SK-N-SH (cell line): Measurements from ENCODE around the gene GADL1. TPM values are rescaled to one million over a fixed set of nuclear protein-coding genes. Genes with fewer than 3 reads are reported as not detected.

Source experiments
- CTCF ChIA-PET: fragments of 300-600, 350-600 bp; formaldehyde crosslinking; extraction: SDS; loops from one replicate; lab custom pipeline; 2021; lab: Yijun Ruan, JAX
- POLR2A ChIA-PET: fragments of 350-600 bp; sonication (Branson Sonifier 250); formaldehyde crosslinking; extraction: SDS; loops from one replicate; lab custom pipeline; 2020; ENCODE audit warnings: antibody characterized with exemption, inconsistent platforms; lab: Yijun Ruan, JAX
- DNase-seq: peaks from one replicate; pipeline ENCODE4 v3.0.0; 2012
- H2AFZ ChIP-seq: fragments of 200-600 bp; sonication (generic); 2 replicates; pipeline ENCODE4 v1.8.1; 2016; ENCODE audit warnings: antibody characterized with exemption, mild to moderate bottlenecking, low read depth
- H3F3A ChIP-seq: fragments of 200-600 bp; sonication (generic); replicated peaks from 2 replicates; pipeline ENCODE3; 2016; ENCODE audit warnings: antibody characterized with exemption, mild to moderate bottlenecking; ENCODE audit not compliant: insufficient read depth
- H3K27ac ChIP-seq, 2 experiments: fragments of 200-500 bp in 1 of 2; fragments of 200-600 bp in 1 of 2; sonication (Bioruptor generic) in 1 of 2; sonication (generic), shearing (Covaris generic) in 1 of 2; 2 replicates each; pipeline versions ENCODE4 v1.5.1 to v1.6.1; 2014 to 2016; ENCODE audit warnings: low read depth in 2 of 2, inconsistent platforms in 1 of 2, low read length in 1 of 2, mild to moderate bottlenecking in 1 of 2, mixed read lengths in 1 of 2
- H3K27me3 ChIP-seq: fragments of 200-600 bp; sonication (generic), shearing (Covaris generic); 2 replicates; pipeline ENCODE4 v1.6.1; 2016; ENCODE audit warnings: mixed run types; ENCODE audit not compliant: insufficient read depth
- H3K36me3 ChIP-seq, 2 experiments: fragments of 200-500 bp in 1 of 2; fragments of 200-600 bp in 1 of 2; sonication (Bioruptor generic) in 1 of 2; sonication (generic) in 1 of 2; replicated peaks in 1 of 2; 2 replicates each; pipeline versions ENCODE3 to v1.5.1; 2014 to 2016; ENCODE audit warnings: low read length in 1 of 2, mild to moderate bottlenecking in 1 of 2; ENCODE audit not compliant: insufficient read depth in 2 of 2, control insufficient read depth in 1 of 2
- H3K4me1 ChIP-seq, 2 experiments: fragments of 200-500 bp in 1 of 2; fragments of 200-600 bp in 1 of 2; sonication (Bioruptor generic) in 1 of 2; sonication (generic), shearing (Covaris generic) in 1 of 2; 2 replicates each; pipeline versions ENCODE4 v1.5.1 to v1.6.1; 2014 to 2016; ENCODE audit warnings: low read depth in 1 of 2, low read length in 1 of 2, mixed run types in 1 of 2; ENCODE audit not compliant: insufficient read depth in 2 of 2, control insufficient read depth in 1 of 2
- H3K4me2 ChIP-seq: fragments of 200-600 bp; sonication (generic), shearing (Covaris generic); 2 replicates; pipeline ENCODE4 v1.6.1; 2017; ENCODE audit warnings: mixed run types
- H3K4me3 ChIP-seq, 2 experiments: fragments of 200-500 bp in 1 of 2; fragments of 200-600 bp in 1 of 2; sonication (Bioruptor generic) in 1 of 2; sonication (generic), shearing (Covaris generic) in 1 of 2; 2 replicates each; pipeline versions ENCODE4 v1.5.1 to v1.8.1; 2014 to 2016; ENCODE audit warnings: low read depth in 2 of 2, inconsistent platforms in 1 of 2, low read length in 1 of 2, mild to moderate bottlenecking in 1 of 2, mixed read lengths in 1 of 2, moderate library complexity in 1 of 2
- H3K79me2 ChIP-seq: fragments of 200-600 bp; sonication (generic); 2 replicates; pipeline ENCODE4 v1.8.1; 2017; ENCODE audit warnings: mild to moderate bottlenecking; ENCODE audit not compliant: insufficient read depth
- H3K9ac ChIP-seq: fragments of 200-600 bp; sonication (generic); 2 replicates; pipeline ENCODE4 v1.6.1; 2017; ENCODE audit warnings: mixed run types
- H3K9me2 ChIP-seq: fragments of 200-600 bp; sonication (generic); 2 replicates; pipeline ENCODE4 v1.6.1; 2017; ENCODE audit warnings: mixed run types
- H3K9me3 ChIP-seq: fragments of 200-600 bp; sonication (generic); 2 replicates; pipeline ENCODE4 v1.6.1; 2017; ENCODE audit warnings: mixed run types, mild to moderate bottlenecking, moderate library complexity
- H4K20me1 ChIP-seq: fragments of 200-600 bp; sonication (generic); 2 replicates; pipeline ENCODE4 v1.6.1; 2017; ENCODE audit warnings: mild to moderate bottlenecking, mixed run types; ENCODE audit not compliant: insufficient read depth
- EP300 ChIP-seq, 2 experiments: IDR thresholded peaks; 2 replicates each; pipeline versions ENCODE4 v1.4.0 to v1.6.1; 2012; ENCODE audit warnings: borderline replicate concordance in 1 of 2, low read depth in 1 of 2, low read length in 1 of 2
- FOSL2 ChIP-seq: IDR thresholded peaks from 2 replicates; pipeline ENCODE4 v1.4.0; 2012; ENCODE audit warnings: low read depth, mild to moderate bottlenecking, moderate library complexity, borderline replicate concordance
- GABPA ChIP-seq: IDR thresholded peaks from 2 replicates; pipeline ENCODE4 v1.4.0; 2012; ENCODE audit warnings: low read depth, mild to moderate bottlenecking
- IRF3 ChIP-seq: fragments of 150-350 bp; IDR thresholded peaks from 2 replicates; pipeline ENCODE4 v1.6.1; 2016; ENCODE audit warnings: mild to moderate bottlenecking, low read depth, low read length
- JUND ChIP-seq: IDR thresholded peaks from 2 replicates; pipeline ENCODE4 v1.4.0; 2012
- MAX ChIP-seq: IDR thresholded peaks from 2 replicates; pipeline ENCODE4 v1.4.0; 2012; ENCODE audit warnings: low read depth
- MXI1 ChIP-seq: IDR thresholded peaks from 2 replicates; pipeline ENCODE4 v1.6.1; 2012; ENCODE audit warnings: mild to moderate bottlenecking, low read depth, low read length, improper control_type of control experiment
- NFIC ChIP-seq: IDR thresholded peaks from 2 replicates; pipeline ENCODE4 v1.4.0; 2012; ENCODE audit warnings: borderline replicate concordance
- RAD21 ChIP-seq: IDR thresholded peaks from 2 replicates; pipeline ENCODE4 v1.6.1; 2012; ENCODE audit warnings: mild to moderate bottlenecking, low read length
- TAF1 ChIP-seq: IDR thresholded peaks from 2 replicates; pipeline ENCODE4 v1.6.1; 2012; ENCODE audit warnings: low read depth, mild to moderate bottlenecking, low read length, moderate library complexity, borderline replicate concordance
- ZBTB33 ChIP-seq: IDR thresholded peaks from 2 replicates; pipeline ENCODE4 v1.4.0; 2012; ENCODE audit warnings: low read depth, borderline replicate concordance
- WGBS: methylation state at CpG from one replicate; pipeline ENCODE4 v1.1.6; 2017; ENCODE audit warnings: low lambda C conversion rate; 5-methylcytosine and 5-hydroxymethylcytosine counted together
- polyA plus RNA-seq, 3 experiments: library from polyadenylated mRNA; depleted of rRNA; stranded (reverse); fragments of >200 nt; gene quantifications; 2 replicates each; pipeline ENCODE4 v1.2.3, GENCODE V29; 2012

GADL1 gene
- polyA plus RNA-seq, 1 of the 3 experiments (the other 2 are of a cell fraction), result not detected

GRCh38 chr3:30843877-30844276, 50.6 kb downstream of the GADL1 start (continued):
- TF ChIP-seq JUND (no peak), GABPA (no peak), MXI1 (no peak)
- TF ChIP-seq, all 33 proteins: peak for 0

- Histone ChIP-seq H3K4me1 (no peaks in the 10 kb centered on the region), H4K20me1 (no peaks in the 10 kb centered on the region), H2AFZ (no peak overlapping the region), H3K9me2 (no peaks in the 10 kb centered on the region), H3K9me3 (no peaks in the 10 kb centered on the region), H3K27ac (no peak overlapping the region), H3K36me3 (no peaks in the 10 kb centered on the region), H3K4me2 (no peak overlapping the region), H3K4me3 (no peak overlapping the region), H3K9ac (no peak overlapping the region), H3K27me3 (no peaks in the 10 kb centered on the region), H3K79me2 (no peaks in the 10 kb centered on the region), H3F3A (no peaks in the 10 kb centered on the region)
- TF ChIP-seq JUND (no peak), ZBTB33 (no peak), RAD21 (no peak), IRF3 (no peak), EP300 (IDR thresholded peaks at IDR 0.05; ENCODE audit: borderline replicate concordance in 1 of 2, low read depth in 1 of 2, low read length in 1 of 2) (no peak), FOSL2 (no peak), MAX (no peak), NFIC (no peak)
- DNase-seq, result no peak
- 59% methylated on average over 1 of the region's 1 CpG for WGBS
- CTCF ChIA-PET, result interaction anchor here (0.8 kb wide), 1 partner anchor 314 kb away, joined by 3 read pairs; no protein-coding TSS in a partner anchor
- POLR2A ChIA-PET, result no interaction called here
These were observed 58.3 kb downstream of the GADL1 start for GRCh38 chr3:30836141-30836540.

GRCh38 chr3:30835667-30836066, 58.8 kb downstream of the GADL1 start:
- H3K4me2 ChIP-seq, result no peak overlapping the region
- no peaks in the 10 kb centered on the region for H3K79me2 ChIP-seq
- H3K36me3 ChIP-seq, result no peaks in the 10 kb centered on the region
- TF ChIP-seq TAF1 (no peak), IRF3 (no peak)
- no peaks in the 10 kb centered on the region for H4K20me1 ChIP-seq
- no peak overlapping the region for H3K9ac ChIP-seq
- H3K27me3 ChIP-seq, result no peaks in the 10 kb centered on the region
- no peaks in the 10 kb centered on the region for H3K4me1 ChIP-seq
- POLR2A ChIA-PET, result no interaction called here
- H3K9me2 ChIP-seq, result no peaks in the 10 kb centered on the region
- DNase-seq, result no peak
- H2AFZ ChIP-seq, result no peak overlapping the region
- no peaks in the 10 kb centered on the region for H3K9me3 ChIP-seq
- CTCF ChIA-PET, result interaction anchor here (0.7 kb wide), 1 partner anchor 854 kb away, joined by 3 read pairs; no protein-coding TSS in a partner anchor
- H3K4me3 ChIP-seq, result no peak overlapping the region
- 8% methylated on average over 2 of the region's 2 CpGs for WGBS
- no peaks in the 10 kb centered on the region for H3F3A ChIP-seq
- no peak overlapping the region for H3K27ac ChIP-seq
